Stimulated activated CD4-positive, alpha-beta T cell treated with anti-CD3 and anti-CD28 coated beads, Interleukin-2, amount 100 ng/mL, for 4 hours (primary cell): ENCODE measurements around the gene MAML1.
"Not testable (repeated sequence)": the region's sequence is repeated elsewhere in the genome, so short reads cannot be mapped to it uniquely, and the experiment has no call there.

Experiments used
- DNase-seq: peaks from one replicate; pipeline ENCODE4 v3.0.0-alpha.2; 2020; ENCODE audit warnings: low read depth

Gene MAML1

DNA sequence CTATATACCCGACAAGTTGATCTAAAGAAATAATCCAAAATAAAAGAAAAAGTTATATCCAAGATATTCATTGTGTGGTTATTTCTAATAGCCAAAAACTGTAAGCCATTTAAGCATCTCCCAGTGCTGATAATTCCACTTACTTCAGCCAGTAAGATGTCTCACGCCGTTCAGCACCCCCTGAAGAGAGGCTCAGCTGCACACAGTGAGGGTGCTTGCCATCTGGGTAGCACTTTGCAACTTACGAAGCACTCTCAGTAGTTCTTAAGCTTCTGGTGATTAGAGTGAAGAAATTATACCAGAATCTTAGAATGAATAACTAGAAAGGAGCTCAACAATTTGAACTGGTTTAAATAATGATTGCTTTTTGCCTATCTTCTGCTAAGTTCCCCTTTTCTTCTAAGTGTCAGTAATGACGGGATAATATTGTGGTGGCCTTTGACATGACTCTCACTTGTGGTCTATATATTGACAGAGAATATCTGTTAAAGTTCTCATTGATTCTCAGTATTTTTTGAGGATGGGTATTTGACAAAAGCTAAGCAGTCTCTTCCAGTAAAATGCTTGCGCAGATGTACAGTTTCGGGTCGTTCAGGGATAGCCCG is 35.0 kb downstream of the MAML1 start:
- DNase-seq = no peak

DNA sequence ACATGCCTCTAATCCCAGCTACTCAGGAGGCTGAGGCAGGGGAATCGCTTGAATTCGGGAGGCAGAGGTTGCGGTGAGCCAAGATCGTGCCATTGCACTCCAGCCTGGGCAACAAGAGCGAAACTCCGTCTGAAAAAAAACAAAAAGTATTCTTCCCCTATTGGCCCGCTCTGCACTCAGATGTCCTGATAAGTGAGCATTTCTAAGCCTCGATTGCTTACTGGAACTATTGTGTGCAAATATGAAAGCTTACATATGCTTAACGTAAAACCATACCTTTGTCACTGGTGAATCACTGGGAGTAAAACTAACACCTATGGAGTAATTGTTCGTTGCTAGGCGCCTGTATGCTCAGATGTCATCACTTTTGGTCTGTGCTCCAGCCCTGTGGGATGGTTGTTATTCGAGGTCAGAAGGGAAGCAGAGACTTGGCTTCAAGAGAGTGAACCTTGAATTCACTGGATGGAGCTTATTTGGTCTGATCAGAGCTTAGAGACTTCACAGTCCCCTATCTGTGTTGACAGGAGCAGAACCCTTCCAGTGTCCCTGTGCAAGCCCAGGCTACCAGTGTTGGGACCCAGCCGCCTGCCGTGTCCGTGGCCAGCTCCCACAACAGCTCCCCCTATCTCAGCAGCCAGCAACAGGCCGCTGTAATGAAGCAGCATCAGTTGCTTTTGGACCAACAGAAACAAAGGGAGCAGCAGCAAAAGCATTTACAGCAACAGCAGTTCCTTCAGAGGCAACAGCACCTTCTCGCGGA is 35.9 kb downstream of the MAML1 start:
- DNase-seq = no peak

DNA sequence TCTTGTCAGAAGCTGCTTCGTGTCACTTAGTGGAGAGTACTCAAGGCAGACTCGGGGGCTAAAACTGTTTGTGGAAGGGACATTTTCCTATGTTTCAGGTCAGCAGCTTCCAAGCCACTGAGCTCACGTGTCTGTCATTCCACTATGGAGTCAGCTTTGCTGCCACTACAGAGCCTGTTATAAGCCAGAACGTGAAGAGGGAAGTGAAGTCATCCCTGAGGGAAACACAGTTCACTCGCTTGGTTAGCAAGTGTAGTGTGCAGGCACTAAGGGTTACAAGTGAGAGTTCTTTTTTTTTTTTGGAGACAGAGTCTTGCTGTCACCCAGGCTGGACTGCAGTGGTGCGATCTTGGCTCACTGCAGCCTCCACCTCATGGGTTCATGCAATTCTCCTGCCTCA is 36.6 kb downstream of the MAML1 start:
- DNase-seq = no peak

DNA sequence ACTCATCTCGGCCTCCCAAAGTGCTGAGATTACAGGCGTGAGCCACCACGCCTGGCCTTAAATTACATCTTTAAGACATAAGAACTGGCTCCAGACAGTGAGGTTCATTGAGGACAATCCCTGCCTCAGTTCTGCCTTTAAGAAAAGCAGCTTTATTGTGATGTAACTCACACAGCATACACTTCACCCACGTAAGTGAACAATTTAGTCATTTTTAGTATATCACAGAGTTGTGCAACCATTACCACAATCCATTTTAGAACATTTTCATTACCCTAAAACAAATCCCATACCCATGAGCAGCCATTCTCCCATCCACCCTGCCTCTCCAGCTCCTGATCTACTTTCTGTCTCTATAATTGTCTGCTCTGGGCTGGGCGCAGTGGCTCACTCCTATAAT is 37.2 kb downstream of the MAML1 start:
- no peak for DNase-seq

DNA sequence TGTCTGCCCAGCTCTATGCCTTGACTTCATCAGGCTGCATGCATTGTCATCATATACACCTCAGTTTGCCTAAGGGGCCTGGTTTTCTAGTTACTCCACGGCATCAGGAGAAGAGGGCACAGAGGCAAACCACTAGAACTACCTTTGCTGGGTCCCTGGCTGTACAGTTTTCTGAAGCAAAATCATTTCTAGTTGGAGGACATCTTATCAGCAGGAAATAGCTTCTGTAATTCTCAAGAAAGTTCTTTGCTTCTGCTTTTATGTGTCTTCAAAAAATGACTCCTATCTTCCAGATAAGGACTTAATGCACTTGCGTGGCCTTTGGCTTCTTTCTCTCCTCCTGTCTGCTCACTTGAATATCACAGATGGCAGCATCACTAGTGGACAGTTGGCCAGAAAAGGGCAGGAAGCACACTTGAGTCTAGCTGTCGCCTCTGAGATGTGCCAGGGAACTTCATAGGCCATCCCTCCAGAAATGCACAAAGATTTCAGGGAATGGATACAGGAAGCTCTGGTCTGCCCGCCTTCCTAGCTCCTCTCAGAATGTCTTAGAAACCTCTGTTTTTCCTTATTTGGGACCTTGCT is 38.8 kb downstream of the MAML1 start:
- DNase-seq = no peak

DNA sequence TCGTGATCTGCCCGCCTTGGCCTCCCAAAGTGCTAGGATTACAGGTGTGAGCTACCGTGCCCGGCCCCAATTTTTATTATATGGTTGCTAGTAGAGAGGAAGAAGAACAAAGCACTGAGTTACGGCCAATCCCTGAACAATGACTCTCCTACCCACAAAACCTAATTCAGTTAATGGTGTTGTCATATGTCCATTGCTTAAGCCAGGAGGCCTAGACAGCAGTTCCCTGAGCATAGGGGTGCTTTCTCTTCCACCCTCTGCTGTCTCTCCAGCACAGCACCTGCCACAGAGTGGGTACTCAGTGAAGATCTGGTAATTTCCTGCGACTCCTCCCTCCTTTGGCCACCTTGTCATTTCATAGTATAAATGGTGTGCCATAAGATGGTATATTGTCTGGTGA is 39.7 kb downstream of the MAML1 start:
- no peak for DNase-seq

DNA sequence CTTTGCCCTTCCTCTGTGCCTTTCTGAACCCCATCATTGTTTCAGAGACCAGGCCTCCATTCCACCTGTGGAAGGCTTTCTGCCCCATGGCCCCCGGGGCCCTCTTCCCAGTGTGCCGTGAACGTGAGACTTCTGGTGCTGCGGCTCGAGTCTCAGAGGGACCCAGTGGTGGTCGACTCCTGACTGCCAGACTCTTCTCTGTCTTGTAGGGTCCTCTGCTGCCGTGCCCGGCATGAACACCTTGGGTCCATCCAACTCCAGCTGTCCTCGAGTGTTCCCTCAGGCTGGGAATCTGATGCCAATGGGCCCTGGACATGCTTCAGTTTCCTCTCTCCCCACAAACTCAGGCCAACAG is 41.0 kb downstream of the MAML1 start:
- no peak for DNase-seq

DNA sequence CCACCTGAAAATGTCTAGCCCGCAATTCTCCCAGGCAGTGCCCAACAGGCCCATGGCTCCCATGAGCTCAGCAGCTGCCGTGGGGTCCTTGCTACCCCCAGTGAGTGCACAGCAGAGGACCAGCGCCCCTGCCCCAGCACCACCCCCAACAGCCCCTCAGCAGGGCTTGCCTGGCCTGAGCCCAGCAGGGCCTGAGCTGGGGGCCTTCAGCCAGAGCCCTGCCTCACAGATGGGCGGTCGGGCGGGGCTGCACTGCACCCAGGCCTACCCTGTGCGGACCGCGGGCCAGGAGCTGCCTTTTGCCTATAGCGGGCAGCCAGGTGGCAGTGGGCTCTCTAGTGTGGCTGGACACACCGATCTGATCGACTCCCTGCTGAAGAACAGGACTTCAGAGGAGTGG is 41.8 kb downstream of the MAML1 start:
- DNase-seq = no peak

DNA sequence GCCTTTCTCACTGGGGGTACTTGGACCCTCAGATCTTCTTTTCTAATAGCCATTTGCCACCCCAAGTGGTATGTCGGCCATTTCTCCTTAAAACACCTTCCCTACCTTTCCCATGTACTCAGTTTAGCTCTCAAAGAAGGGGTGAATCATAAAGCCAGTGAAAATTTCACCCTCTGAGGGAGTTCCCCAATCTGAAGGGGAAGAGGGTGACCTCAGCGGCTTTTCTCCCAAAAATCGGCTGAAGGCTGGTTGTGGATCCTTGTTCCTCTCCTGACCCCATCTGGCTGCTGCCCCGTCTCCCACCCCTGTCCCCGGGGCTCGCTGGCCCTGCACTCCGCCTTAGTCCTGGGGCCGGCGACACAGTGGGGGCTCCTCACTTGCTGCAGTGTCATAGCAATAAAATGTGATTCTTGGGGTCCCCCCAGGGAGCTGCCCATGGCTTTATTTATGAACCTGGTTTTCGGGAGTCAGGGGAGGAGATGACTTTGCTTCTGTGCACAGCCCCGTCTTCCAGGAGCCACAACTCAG is 43.9 kb downstream of the MAML1 start:
- no peak for DNase-seq

DNA sequence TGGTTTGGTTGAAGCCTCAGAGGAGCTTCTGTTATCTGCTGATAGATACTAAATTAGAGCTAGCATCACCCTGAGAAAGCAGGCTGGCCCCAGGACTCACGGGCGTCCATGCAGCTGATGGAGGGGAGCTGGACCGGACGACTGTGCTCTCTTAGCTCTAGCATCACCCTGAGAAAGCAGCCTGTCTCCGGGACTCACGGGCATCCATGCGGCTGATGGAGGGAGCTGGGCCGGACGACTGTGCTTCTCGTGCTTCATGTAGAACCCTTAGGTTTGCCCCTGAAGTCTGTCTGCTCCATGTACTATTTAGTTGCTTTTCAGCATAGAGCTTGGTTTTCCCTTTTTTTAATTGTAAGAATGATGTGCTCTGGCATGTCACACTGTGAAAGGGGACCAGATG is 44.8 kb downstream of the MAML1 start:
- no peak for DNase-seq

DNA sequence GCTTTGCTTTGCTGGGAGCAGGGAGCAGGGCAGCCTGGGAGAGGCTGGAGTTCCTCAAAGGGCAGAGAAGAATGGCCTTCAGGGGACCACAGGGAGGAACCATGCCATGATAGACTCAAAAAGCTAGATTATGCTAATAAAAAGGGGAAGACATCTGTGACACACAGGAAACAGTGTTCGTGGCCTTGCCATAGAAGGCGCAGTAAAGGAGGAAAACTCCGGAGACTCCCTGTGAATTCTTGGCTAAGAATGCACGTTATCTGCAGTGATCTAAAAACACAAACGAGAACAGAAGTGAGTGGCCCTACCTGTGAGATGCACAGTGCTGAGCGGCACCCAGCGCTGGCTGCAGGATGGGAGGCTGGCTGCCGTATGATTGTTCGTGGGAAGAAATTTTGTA is 45.3 kb downstream of the MAML1 start:
- DNase-seq = no peak

DNA sequence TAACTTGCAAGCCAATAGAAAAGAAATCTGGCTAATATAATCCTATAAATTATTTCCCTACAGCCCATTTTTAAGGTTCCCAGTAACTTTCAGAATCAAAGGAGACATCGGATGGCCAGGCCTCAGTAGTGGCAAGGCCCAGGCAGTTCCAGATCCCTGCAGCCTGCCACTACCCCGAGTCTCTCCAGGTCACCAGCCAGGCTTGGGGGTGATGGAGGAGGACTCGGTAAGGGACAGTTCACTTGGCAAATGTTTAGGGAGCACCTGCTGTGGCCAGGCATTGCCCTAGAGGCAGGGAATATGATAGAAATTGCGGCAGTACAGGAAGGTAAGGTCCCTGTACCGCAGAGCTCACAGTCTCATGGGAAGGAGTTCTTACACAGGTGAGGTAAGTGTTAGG is 46.0 kb downstream of the MAML1 start:
- DNase-seq = no peak

DNA sequence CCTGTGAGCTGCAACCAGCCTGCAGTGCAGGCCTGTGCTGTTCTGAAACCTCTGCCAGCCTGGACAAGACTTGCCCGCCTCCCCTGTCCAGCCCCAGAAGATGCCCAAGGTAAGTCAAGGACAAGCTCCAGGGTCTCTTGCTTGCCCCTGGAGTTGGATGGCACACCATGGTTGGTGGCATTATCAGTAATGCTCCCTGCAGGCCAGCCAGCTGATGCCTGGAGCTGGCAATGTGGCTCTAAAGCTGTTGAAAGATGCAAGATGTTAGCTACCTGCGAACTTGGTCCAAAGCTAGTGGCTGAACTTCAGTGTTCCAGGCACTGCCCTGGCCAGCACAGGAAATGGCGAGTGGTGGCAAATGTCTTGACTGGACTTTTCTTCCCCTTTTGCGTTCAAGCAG is 47.2 kb downstream of the MAML1 start:
- no peak for DNase-seq

DNA sequence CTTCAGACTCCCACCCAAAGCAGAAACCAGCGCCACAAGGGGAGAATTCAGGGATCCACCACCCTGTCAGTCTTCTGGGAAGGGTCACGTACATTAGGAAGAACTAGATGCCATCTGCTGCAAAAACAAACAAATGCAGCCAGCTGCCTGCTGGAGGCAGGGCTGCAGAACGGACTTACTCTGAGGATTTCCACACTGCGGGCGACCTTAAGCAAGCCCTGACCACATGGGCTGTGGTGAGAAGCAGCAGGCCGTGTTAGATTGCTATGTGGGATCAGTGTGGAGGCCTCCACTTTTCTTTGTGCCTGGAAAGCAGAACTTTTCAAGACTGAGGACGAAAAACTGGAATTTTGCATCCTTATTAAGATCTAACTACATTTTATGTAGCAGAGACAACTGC is 47.7 kb downstream of the MAML1 start:
- DNase-seq = no peak

DNA sequence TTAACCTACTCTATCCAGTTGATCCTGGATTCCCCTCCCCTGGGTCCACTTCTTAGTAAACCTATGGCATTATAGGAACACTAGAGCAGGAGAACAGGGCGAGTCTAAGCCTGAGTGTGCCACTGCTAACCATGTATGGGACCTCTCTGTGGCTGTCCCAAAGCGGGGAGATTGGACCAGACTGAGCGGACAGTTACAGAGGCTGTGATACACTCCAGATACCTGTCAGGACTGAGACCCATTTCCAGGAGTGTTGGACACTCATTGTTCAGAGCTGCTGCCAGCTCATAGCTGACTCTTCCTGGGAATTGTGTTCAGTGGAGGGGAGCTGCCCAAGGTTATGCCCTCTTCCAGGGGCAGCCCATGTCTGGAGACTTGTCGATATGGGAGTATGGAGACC is 49.2 kb downstream of the MAML1 start:
- no peak for DNase-seq

DNA sequence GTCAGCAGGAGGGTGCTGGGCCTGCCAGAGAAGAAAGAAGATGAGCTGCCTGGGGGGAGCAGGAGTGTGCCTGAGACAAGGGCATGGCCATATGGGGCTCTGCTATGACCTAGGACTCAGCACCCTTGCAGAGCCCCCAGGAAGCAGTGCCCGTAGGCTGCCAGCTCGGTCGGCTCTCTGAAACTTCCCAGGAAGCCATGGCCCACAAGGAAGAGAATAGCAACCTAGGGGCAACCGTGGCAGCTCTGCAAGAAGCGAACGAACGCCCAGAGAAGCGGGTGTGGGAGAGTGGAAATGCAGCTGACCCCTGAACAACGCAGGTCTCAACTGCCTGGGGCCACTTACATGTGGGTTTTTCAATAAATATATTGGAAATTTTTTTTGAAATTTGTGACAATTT is 50.5 kb downstream of the MAML1 start:
- no peak for DNase-seq

DNA sequence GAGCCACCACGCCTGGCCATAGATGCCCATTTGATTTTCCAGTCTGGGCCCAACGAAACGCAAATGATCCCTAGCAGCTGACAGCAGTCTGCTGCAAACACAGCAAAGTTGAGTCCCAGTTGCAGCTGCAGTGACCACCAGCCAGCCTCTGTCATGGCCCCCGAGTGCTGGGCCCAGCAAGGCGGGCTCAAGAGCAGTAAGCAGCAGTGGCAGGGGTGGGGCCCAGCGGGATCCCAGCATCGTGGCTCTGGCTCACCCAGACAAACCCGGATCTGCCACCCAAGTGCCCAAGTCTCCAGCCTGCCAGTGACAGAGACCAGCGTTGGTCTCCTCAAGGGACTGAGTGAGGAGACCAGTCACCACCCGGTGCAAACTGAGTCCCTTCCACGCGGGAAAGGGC is 54.2 kb downstream of the MAML1 start:
- DNase-seq = no peak

DNA sequence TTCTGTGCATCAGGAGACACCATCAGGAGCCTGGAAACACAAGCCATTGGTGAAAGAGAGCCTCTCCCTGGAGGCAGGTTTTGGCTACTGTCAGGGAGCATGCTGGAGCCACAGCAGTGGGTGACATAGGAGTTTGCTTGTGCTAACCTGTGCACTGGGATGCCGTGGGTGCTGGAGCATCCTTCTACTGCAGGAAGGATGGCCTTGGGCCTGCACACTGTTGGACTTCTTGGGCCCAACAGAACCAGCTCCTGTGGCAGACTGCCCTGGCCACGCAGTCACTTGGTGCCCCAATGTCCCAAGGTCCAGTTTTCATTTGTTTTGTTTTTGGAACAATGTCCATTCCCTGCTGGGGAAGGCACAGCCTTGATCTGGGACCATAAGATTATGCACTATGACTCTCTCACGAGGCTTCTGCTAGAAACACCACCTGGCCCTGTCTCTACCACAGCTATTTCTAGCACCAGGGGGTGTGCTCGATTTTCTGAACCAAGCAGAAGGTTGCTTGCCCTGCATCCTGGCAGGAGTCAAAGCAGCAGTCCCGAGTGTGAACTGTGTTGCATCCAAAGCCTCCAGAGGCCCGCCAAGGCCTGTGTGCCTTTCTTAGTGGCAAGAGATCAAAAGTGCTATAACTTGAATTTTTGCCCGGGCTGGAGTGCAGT is 55.7 kb downstream of the MAML1 start:
- DNase-seq = no peak

DNA sequence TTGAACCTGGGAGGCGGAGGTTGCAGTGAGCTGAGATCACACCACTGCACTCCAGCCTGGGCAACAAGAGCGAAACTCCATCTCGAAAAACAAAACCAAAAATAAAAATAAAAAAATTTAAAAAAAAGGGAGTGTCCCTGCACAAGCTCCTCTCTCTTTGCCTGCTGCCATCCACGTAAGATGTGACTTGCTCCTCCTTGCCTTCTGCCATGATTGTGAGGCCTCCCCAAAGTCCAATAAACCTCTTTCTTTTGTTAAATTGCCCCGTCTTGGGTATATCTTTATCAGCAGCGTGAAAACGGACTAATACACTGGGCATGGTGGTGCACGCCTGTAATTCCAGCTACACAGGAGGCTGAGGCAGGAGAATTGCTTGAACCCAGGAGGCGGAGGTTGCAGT is 56.7 kb downstream of the MAML1 start:
- not testable (repeated sequence) for DNase-seq

DNA sequence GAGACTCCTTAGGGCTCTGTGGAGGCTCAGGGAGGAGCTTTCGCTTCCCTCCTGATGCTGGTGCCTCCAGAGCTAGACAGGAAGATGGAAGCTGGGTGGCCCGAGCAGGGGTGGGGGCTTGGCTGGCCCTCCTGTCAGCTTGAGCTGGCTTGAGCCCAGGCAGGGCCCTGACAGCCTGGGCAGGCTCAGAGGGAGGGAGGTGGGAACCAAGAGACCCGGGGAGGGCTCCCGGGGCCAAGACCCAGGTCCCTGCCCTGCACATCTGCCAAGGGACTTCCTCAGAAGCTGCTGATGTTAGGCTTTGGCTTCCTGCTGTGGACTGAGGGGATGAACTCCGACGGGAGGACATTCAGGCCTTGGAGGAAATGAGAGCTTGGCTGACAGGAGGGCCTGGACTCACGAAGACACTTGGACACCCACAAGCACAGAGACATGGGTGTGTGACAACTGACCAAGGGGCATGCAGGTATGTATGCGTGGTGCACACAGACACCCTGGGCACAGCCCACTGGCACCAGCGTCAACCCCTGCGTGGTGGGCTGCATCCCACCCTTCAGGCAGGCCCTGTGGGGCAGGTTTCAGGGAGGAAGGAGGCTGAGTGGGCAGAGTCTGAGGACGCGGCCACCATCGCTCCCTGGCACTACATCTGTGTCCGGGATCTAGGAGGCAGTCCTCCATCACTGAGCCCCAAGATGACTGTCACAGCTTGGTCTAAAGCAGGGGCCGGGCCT is 59.4 kb downstream of the MAML1 start:
- no peak for DNase-seq

DNA sequence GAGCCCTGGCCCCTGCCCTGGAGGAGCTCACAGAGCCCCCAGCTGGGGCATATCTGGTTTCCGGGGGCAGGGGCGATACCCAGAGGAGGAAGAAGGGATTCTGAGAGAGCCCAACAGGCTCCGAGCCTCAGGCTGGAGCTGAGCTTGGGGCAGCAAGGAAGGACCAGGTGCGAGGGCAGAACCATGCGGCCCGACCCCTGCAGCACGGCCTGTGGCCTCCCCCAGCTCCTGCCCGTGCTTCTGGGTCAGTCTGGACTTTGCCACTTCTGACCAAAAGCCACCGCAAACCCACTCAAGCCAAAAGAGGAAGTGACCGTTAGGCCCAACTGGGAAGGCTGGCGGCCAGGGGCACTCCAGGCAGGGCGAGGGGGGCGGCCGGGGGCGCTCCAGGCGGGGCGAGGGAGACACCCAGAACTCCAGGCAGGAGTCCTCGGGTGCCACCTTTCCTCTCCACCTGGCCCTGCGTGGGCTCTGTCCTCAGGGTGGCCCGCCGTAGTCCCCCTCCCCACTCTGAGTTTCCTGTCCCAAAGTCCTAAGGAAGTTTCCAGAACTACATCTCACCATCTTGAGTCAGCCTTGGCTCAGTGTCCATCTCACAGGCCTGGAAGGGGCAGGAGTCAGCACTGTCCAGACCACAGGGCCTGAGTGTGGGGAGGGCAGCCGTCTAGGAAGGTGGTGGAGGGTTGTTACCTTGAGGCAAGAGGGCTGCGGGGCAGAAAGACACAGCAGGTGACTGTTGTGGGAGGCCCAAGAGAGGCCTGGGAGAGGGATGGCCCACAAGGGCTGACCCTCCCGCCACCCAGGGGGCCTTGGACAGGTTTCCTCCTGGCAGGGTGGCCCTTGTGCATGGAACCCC is 60.2 kb downstream of the MAML1 start:
- DNase-seq = no peak
